Glutamatergic neuron (in vitro differentiated cells): ENCODE data around the gene ABHD12B. TPM values are rescaled to one million over a fixed set of nuclear protein-coding genes. Genes with fewer than 3 reads are reported as not detected.

Source experiments
- DNase-seq: peaks from one replicate; pipeline ENCODE4 v3.0.0; 2022
- H3K27ac Mint-ChIP-seq: one replicate; pipeline ENCODE4 v1.8.0; 2020; ENCODE audit warnings: mild to moderate bottlenecking, mixed read lengths, inconsistent platforms; ENCODE audit not compliant: unreplicated experiment
- H3K27me3 Mint-ChIP-seq: one replicate; pipeline ENCODE4 v1.8.0; 2020; ENCODE audit warnings: mild to moderate bottlenecking, moderate library complexity, mixed read lengths, inconsistent platforms; ENCODE audit not compliant: unreplicated experiment
- H3K36me3 Mint-ChIP-seq: one replicate; pipeline ENCODE4 v1.8.0; 2020; ENCODE audit warnings: mild to moderate bottlenecking, mixed read lengths, inconsistent platforms; ENCODE audit not compliant: unreplicated experiment
- H3K4me1 Mint-ChIP-seq: one replicate; pipeline ENCODE4 v1.8.0; 2020; ENCODE audit warnings: mild to moderate bottlenecking, low read depth, mixed read lengths, inconsistent platforms; ENCODE audit not compliant: unreplicated experiment
- H3K4me3 Mint-ChIP-seq: one replicate; pipeline ENCODE4 v1.8.0; 2020; ENCODE audit warnings: mild to moderate bottlenecking, mixed read lengths, inconsistent platforms; ENCODE audit not compliant: unreplicated experiment
- H3K9me3 Mint-ChIP-seq: one replicate; pipeline ENCODE4 v1.8.0; 2020; ENCODE audit warnings: mild to moderate bottlenecking, moderate library complexity, mixed read lengths, inconsistent platforms; ENCODE audit not compliant: unreplicated experiment
- total RNA-seq: library from RNA; stranded (reverse); fragmentation: NEBNext Ultra II Directional; extraction: Animal tissue kit (Norgen Biotek cat#: 25700); gene quantifications from one replicate; pipeline ENCODE4 v1.2.1, GENCODE V29; 2021; ENCODE audit not compliant: unreplicated experiment
- TF ChIP-seq, protein P1 (sequence below): fragments of 200-600 bp; sonication (generic); IDR thresholded peaks from one replicate; pipeline ENCODE4 v1.5.0; 2021; ENCODE audit not compliant: partially characterized antibody, unreplicated experiment

The ABHD12B gene
- total RNA-seq, 1 donor from 2014 or later: 0.61 TPM

DNA sequence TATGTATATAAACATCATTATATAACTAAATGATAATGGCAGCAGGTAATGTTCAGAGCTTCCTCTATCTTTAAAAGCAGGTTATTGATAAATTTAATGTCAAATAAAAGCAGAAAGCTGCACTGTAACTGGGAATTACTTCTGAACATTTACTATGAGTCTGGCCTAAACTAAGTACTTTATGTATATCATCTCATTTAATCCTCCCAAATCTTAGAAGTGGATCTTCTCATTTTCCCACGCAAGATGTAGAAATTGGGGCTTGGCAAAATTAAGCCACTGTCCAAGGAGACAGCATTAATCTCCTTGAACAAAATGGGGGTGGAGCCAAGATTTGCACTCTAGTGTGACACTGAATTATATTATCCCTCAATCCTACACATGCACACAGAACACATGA lies 46.5 kb upstream of the ABHD12B start:
- DNase-seq: no peak
- peak overlapping the region; percentile 79 for H3K4me3 Mint-ChIP-seq
- H3K36me3 Mint-ChIP-seq: no peaks in the 10 kb centered on the region
- TF ChIP-seq, protein P1, sequence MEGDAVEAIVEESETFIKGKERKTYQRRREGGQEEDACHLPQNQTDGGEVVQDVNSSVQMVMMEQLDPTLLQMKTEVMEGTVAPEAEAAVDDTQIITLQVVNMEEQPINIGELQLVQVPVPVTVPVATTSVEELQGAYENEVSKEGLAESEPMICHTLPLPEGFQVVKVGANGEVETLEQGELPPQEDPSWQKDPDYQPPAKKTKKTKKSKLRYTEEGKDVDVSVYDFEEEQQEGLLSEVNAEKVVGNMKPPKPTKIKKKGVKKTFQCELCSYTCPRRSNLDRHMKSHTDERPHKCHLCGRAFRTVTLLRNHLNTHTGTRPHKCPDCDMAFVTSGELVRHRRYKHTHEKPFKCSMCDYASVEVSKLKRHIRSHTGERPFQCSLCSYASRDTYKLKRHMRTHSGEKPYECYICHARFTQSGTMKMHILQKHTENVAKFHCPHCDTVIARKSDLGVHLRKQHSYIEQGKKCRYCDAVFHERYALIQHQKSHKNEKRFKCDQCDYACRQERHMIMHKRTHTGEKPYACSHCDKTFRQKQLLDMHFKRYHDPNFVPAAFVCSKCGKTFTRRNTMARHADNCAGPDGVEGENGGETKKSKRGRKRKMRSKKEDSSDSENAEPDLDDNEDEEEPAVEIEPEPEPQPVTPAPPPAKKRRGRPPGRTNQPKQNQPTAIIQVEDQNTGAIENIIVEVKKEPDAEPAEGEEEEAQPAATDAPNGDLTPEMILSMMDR: no peak
- peaks cover 11% of the 10 kb centered on the region for H3K27me3 Mint-ChIP-seq
- peaks cover 68% of the 10 kb centered on the region for H3K4me1 Mint-ChIP-seq
- no peak overlapping the region for H3K27ac Mint-ChIP-seq
- peaks cover 21% of the 10 kb centered on the region for H3K9me3 Mint-ChIP-seq

DNA sequence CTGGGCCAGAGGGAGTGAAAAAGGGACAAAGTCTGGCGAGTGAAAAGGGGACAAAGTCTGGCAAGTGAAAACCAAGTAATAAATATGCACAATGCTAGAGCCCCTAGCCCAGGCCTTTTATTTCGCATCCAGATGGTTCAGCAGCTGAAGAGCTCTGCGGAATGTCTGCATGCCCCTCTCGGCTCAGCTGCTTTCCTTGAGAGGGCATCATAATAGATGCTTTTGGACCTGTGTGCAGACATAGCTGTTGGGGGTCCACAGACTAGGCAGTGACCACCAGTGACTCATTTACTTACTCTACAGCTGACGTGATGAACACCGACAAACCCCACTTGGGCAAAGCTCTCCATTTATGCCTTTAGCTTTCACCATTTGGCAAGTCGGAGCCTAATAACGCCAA lies 45.2 kb upstream of the ABHD12B start:
- peaks cover 25% of the 10 kb centered on the region for H3K9me3 Mint-ChIP-seq
- TF ChIP-seq, protein P1: no peak
- H3K27me3 Mint-ChIP-seq: peaks cover 11% of the 10 kb centered on the region
- H3K4me3 Mint-ChIP-seq: peak overlapping the region; percentile 80
- no peak for DNase-seq
- peak overlapping the region; percentile 62 for H3K27ac Mint-ChIP-seq
- H3K4me1 Mint-ChIP-seq: peaks cover 58% of the 10 kb centered on the region
- H3K36me3 Mint-ChIP-seq: no peaks in the 10 kb centered on the region

DNA sequence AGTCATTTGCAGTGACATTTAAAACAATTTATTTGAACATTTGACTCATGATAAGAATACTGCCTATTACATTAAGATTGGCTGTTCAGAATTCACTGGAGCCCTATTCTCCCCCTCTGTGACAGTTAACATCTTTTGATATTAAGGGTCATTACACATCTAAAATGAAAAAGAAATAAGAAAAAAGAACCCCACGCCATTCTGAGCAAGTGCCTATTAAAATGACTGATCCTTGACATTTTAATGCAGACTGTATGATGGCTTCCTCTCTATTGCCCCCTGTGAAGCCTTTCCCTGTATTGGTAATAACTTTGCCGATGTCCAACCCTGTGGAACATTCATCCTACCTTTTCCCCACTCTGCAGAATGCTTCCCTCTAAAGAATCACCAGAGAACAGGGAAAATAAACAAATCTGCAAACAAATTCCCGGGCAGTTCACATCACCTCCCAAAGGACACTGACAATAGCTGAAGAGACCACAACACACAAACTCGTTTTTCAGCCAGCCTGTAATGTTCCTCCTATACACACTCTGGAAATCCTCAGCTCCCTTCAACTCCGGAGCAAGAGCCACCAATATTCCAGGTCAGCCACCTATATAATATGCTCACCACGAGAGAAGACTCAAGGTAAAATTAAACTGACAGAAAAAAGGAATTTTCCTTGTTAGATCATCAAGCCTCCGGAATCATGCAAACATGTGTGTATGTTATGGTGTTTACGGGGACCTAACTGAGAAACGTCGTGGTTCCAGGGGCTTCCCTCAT lies 42.9 kb upstream of the ABHD12B start:
- DNase-seq: no peak
- H3K36me3 Mint-ChIP-seq: no peaks in the 10 kb centered on the region
- H3K27me3 Mint-ChIP-seq: peaks cover 14% of the 10 kb centered on the region
- peaks cover 48% of the 10 kb centered on the region for H3K4me1 Mint-ChIP-seq
- H3K4me3 Mint-ChIP-seq: peak overlapping the region; percentile 99
- H3K9me3 Mint-ChIP-seq: peaks cover 23% of the 10 kb centered on the region
- TF ChIP-seq, protein P1: no peak
- H3K27ac Mint-ChIP-seq: peak overlapping the region; percentile 98

DNA sequence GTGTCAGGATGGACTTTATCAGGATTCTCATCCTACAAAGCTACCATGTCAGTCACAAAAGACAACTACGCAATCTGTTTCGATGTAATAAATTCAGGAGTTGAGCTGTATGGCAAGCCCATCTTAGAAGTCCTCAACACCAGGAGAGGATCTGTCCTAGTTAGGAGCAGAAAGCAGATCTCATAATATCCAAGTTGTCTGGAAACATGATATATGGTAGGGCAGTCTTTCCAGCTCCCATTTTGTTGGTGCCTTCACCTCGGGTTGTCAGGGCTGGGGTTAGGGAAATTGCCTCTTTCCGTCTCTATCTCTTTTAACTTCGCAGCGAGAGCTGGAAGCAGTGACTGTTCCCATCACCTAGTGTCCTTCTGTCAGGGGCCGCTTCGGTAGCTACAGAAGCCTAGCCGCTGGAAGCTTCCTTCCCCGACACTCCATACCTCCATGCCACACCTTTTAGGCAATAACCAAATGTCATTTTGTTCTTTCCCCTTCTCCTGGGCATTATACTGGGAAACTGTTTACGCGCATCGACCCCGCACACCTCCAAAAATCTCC lies 42.3 kb upstream of the ABHD12B start:
- DNase-seq: no peak
- H3K27me3 Mint-ChIP-seq: peaks cover 14% of the 10 kb centered on the region
- peak overlapping the region; percentile 99 for H3K4me3 Mint-ChIP-seq
- peaks cover 21% of the 10 kb centered on the region for H3K9me3 Mint-ChIP-seq
- TF ChIP-seq, protein P1: no peak
- H3K27ac Mint-ChIP-seq: peak overlapping the region; percentile 98
- no peaks in the 10 kb centered on the region for H3K36me3 Mint-ChIP-seq
- H3K4me1 Mint-ChIP-seq: peaks cover 41% of the 10 kb centered on the region
